Measurements from ENCODE around the gene KLHL42. TPM values are rescaled to one million over a fixed set of nuclear protein-coding genes. Genes with fewer than 3 reads are reported as not detected.

KLHL42 gene
- total and polyA plus RNA-seq, 2 of the 13 experiments (the other 11 are each of a cell fraction or from before 2014, with no cell fraction given), result 13.5 to 14.0 TPM

DNA sequence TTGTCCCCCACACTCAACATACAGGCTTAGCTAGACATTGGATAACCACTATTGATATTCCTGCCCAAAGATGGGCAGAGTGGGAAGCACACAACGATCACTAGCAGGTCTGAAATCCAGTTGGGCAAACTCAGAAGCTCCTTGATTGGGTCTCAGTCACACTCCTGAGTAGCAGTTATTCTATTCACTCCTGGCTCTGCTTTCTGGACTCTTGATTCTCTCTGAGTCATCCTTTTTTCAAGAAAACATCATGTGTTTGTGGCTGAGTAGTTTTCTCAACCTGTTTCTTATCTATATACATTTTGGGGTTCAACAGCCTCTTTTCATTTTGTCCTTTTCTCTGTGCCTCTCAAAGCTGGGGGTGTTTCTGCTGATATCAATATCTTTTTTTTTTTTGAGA, 46.0 kb downstream of the KLHL42 start (continued):
- TF ChIP-seq SOX13 (IDR thresholded peaks at IDR 0.05), result no peak
- no peak for TF ChIP-seq SOX13 (CRISPR knock-in tag; conservative IDR thresholded peaks at IDR 0.05 in 1 of 2, IDR thresholded peaks at IDR 0.05 in 1 of 2)
- TF ChIP-seq, protein P1, sequence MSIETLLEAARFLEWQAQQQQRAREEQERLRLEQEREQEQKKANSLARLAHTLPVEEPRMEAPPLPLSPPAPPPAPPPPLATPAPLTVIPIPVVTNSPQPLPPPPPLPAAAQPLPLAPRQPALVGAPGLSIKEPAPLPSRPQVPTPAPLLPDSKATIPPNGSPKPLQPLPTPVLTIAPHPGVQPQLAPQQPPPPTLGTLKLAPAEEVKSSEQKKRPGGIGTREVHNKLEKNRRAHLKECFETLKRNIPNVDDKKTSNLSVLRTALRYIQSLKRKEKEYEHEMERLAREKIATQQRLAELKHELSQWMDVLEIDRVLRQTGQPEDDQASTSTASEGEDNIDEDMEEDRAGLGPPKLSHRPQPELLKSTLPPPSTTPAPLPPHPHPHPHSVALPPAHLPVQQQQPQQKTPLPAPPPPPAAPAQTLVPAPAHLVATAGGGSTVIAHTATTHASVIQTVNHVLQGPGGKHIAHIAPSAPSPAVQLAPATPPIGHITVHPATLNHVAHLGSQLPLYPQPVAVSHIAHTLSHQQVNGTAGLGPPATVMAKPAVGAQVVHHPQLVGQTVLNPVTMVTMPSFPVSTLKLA (IDR thresholded peaks at IDR 0.05), result no peak
- no peak for TF ChIP-seq EED (CRISPR knock-in tag; IDR thresholded peaks at IDR 0.05)

GRCh38 chr12:27828196-27828595, 48.2 kb downstream of the KLHL42 start:
- no peak for DNase-seq (ENCODE audit: low spot score)
- Histone ChIP-seq H3K79me2 (ENCODE audit: insufficient read depth, low read length) (no peaks in the 10 kb centered on the region), H3K4me1 (ENCODE audit: insufficient read depth, low read length) (no peaks in the 10 kb centered on the region), H3K27me3 (ENCODE audit: control insufficient read depth in 1 of 2, insufficient read depth in 2 of 2, low read length in 2 of 2) (peaks cover 0 to 5% of the 10 kb centered on the region in 2 experiments; a peak in 1 of 5 replicates), H3K27ac (ENCODE audit: extremely low read length, insufficient read depth, low read length) (no peak overlapping the region), H3K9me3 (ENCODE audit: low read length) (no peaks in the 10 kb centered on the region), H4K20me1 (ENCODE audit: insufficient read depth, low read length) (no peaks in the 10 kb centered on the region), H3K9ac (ENCODE audit: insufficient read depth, low read depth, low read length) (no peak overlapping the region), H3K36me3 (replicated peaks in 1 of 2; ENCODE audit: control insufficient read depth in 1 of 2, insufficient read depth in 2 of 2, low read length in 2 of 2) (no peaks in the 10 kb centered on the region), H3K4me2 (ENCODE audit: low read depth, low read length) (no peak overlapping the region), H3K4me3 (replicated peaks in 1 of 3; ENCODE audit: insufficient read depth in 1 of 3, low read depth in 2 of 3, low read length in 3 of 3) (no peak overlapping the region), H2AFZ (ENCODE audit: low read length) (no peak overlapping the region)
- 70% methylated on average over 3 of the region's 3 CpGs for WGBS (ENCODE audit: low lambda C conversion rate)
- TF ChIP-seq SP4 (CRISPR knock-in tag; IDR thresholded peaks at IDR 0.05) (no peak), ZNF292 (CRISPR knock-in tag; IDR thresholded peaks at IDR 0.05; ENCODE audit: borderline replicate concordance, low read depth) (no peak), NFATC3 (CRISPR knock-in tag; IDR thresholded peaks at IDR 0.05) (no peak), ARID3A (IDR thresholded peaks at IDR 0.05; ENCODE audit: low read depth, low read length) (no peak), POLR2A (IDR thresholded peaks at IDR 0.05; ENCODE audit: insufficient read depth in 1 of 2, low read depth in 2 of 2, low read length in 2 of 2) (no peak), SIN3B (IDR thresholded peaks at IDR 0.05; ENCODE audit: low read length) (no peak), KLF16 (CRISPR knock-in tag; IDR thresholded peaks at IDR 0.05) (no peak), ZBTB20 (CRISPR knock-in tag; IDR thresholded peaks at IDR 0.05; ENCODE audit: borderline replicate concordance, low read depth) (no peak), IKZF1 (IDR thresholded peaks at IDR 0.05) (no peak), TSC22D2 (CRISPR knock-in tag; IDR thresholded peaks at IDR 0.05; ENCODE audit: borderline replicate concordance) (no peak)
- TF ChIP-seq, protein P2, sequence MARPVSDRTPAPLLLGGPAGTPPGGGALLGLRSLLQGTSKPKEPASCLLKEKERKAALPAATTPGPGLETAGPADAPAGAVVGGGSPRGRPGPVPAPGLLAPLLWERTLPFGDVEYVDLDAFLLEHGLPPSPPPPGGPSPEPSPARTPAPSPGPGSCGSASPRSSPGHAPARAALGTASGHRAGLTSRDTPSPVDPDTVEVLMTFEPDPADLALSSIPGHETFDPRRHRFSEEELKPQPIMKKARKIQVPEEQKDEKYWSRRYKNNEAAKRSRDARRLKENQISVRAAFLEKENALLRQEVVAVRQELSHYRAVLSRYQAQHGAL (CRISPR knock-in tag; IDR thresholded peaks at IDR 0.05; ENCODE audit: not compliant biosample characterization), result no peak
- TF ChIP-seq, protein P3, sequence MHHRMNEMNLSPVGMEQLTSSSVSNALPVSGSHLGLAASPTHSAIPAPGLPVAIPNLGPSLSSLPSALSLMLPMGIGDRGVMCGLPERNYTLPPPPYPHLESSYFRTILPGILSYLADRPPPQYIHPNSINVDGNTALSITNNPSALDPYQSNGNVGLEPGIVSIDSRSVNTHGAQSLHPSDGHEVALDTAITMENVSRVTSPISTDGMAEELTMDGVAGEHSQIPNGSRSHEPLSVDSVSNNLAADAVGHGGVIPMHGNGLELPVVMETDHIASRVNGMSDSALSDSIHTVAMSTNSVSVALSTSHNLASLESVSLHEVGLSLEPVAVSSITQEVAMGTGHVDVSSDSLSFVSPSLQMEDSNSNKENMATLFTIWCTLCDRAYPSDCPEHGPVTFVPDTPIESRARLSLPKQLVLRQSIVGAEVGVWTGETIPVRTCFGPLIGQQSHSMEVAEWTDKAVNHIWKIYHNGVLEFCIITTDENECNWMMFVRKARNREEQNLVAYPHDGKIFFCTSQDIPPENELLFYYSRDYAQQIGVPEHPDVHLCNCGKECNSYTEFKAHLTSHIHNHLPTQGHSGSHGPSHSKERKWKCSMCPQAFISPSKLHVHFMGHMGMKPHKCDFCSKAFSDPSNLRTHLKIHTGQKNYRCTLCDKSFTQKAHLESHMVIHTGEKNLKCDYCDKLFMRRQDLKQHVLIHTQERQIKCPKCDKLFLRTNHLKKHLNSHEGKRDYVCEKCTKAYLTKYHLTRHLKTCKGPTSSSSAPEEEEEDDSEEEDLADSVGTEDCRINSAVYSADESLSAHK (CRISPR knock-in tag; IDR thresholded peaks at IDR 0.05; ENCODE audit: borderline replicate concordance), result no peak
- BruUV-seq (replicated peaks), result no TSS peak
- POLR2A ChIA-PET, result no interaction called here
- intact Hi-C loops (cut with micrococcal nuclease; ENCODE audit: unreplicated experiment), result no loop called here
- in situ Hi-C loops (cut with HindIII; ENCODE audit: extremely low pct_ligation_motif_present, low pct_unique_long_range_greater_than_20kb), result no loop called here
- FAIRE-seq, result no peak
- ATAC-seq, result no peak
- CTCF ChIA-PET (ENCODE audit: low intra/inter-chr PET ratio, low total read pairs), result no interaction called here
